ENCODE results near the gene KLF8. TPM values are rescaled to one million over a fixed set of nuclear protein-coding genes. Genes with fewer than 3 reads are reported as not detected.

Gene KLF8
- total and polyA plus RNA-seq, 9 of the 15 experiments (the other 6 are each of a cell fraction or from before 2014, with no cell fraction given), result 0.01 to 0.10 (median 0.04) TPM; not detected in 3

DNA sequence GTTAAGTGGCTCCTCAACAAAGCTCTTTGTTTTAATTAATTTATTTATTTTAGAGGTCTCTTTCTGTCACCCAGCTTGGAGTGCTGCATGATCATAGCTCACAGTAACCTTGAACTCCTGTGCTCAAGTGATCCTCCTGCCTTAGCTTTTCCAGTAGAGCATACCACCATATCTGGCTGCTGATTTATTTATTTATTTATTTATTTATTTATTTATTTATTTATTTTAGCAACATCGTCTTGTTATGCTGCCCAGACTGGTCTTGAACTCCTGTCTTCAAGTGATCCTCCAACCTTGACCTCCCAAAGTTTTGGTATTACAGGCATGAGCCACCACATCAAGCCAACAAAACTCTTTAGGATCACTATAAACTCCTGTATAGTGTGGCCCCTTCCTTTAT lies 15.8 kb upstream of the KLF8 start:
- FAIRE-seq (no peak), DNase-seq (ENCODE audit: extremely low read depth in 1 of 4, low spot score in 3 of 4) (no peak), ATAC-seq (no peak)
- no peaks in the 10 kb centered on the region for H3K4me1 ChIP-seq (replicated peaks in 1 of 2; ENCODE audit: control insufficient read depth in 2 of 2, insufficient read depth in 2 of 2, low read length in 2 of 2)
- H3K27me3 ChIP-seq (ENCODE audit: control insufficient read depth in 2 of 2, insufficient read depth in 2 of 2, low read length in 2 of 2), result no peaks in the 10 kb centered on the region
- in situ Hi-C loops (cut with MboI), result no loop called here
- H3K36me3 ChIP-seq (ENCODE audit: control insufficient read depth, insufficient read depth, low read length), result no peaks in the 10 kb centered on the region
- TF ChIP-seq GATA2 (CRISPR knock-in tag; IDR thresholded peaks at IDR 0.05) (no peak), CBX3 (IDR thresholded peaks at IDR 0.05; ENCODE audit: borderline replicate concordance in 1 of 2, low read length in 2 of 2) (no peak), NCOR1 (IDR thresholded peaks at IDR 0.05) (no peak), MAFK (IDR thresholded peaks at IDR 0.05; ENCODE audit: low read length) (no peak), SMARCB1 (IDR thresholded peaks at IDR 0.05; ENCODE audit: insufficient read length, low read depth) (no peak), ETV1 (tag; conservative IDR thresholded peaks at IDR 0.05; ENCODE audit: low read depth) (no peak), BRCA1 (IDR thresholded peaks at IDR 0.05) (no peak), BRCA1 (CRISPR knock-in tag; IDR thresholded peaks at IDR 0.05) (no peak), ZSCAN32 (CRISPR knock-in tag; IDR thresholded peaks at IDR 0.05) (no peak), NCOA4 (IDR thresholded peaks at IDR 0.05; ENCODE audit: partially characterized antibody) (no peak)
- TF ChIP-seq, protein P1, sequence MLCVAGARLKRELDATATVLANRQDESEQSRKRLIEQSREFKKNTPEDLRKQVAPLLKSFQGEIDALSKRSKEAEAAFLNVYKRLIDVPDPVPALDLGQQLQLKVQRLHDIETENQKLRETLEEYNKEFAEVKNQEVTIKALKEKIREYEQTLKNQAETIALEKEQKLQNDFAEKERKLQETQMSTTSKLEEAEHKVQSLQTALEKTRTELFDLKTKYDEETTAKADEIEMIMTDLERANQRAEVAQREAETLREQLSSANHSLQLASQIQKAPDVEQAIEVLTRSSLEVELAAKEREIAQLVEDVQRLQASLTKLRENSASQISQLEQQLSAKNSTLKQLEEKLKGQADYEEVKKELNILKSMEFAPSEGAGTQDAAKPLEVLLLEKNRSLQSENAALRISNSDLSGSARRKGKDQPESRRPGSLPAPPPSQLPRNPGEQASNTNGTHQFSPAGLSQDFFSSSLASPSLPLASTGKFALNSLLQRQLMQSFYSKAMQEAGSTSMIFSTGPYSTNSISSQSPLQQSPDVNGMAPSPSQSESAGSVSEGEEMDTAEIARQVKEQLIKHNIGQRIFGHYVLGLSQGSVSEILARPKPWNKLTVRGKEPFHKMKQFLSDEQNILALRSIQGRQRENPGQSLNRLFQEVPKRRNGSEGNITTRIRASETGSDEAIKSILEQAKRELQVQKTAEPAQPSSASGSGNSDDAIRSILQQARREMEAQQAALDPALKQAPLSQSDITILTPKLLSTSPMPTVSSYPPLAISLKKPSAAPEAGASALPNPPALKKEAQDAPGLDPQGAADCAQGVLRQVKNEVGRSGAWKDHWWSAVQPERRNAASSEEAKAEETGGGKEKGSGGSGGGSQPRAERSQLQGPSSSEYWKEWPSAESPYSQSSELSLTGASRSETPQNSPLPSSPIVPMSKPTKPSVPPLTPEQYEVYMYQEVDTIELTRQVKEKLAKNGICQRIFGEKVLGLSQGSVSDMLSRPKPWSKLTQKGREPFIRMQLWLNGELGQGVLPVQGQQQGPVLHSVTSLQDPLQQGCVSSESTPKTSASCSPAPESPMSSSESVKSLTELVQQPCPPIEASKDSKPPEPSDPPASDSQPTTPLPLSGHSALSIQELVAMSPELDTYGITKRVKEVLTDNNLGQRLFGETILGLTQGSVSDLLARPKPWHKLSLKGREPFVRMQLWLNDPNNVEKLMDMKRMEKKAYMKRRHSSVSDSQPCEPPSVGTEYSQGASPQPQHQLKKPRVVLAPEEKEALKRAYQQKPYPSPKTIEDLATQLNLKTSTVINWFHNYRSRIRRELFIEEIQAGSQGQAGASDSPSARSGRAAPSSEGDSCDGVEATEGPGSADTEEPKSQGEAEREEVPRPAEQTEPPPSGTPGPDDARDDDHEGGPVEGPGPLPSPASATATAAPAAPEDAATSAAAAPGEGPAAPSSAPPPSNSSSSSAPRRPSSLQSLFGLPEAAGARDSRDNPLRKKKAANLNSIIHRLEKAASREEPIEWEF (CRISPR knock-in tag; IDR thresholded peaks at IDR 0.05), result no peak
- no peak overlapping the region for H3K27ac ChIP-seq (ENCODE audit: extremely low read depth, low read depth, low read length)
- H3K9me3 ChIP-seq (replicated peaks; ENCODE audit: control insufficient read depth, insufficient read depth, low read depth, low read length), result no peaks in the 10 kb centered on the region
- no peak overlapping the region for H3K4me2 ChIP-seq (ENCODE audit: insufficient read depth, low read length)
- H2AFZ ChIP-seq (ENCODE audit: low read depth, low read length), result no peak overlapping the region
- H3K4me3 ChIP-seq, result no peak overlapping the region
- intact Hi-C loops (cut with micrococcal nuclease), result no loop called here
- H4K20me1 ChIP-seq (replicated peaks; ENCODE audit: control insufficient read depth, insufficient read depth, low read length), result no peaks in the 10 kb centered on the region
- POLR2A ChIA-PET, result no interaction called here
- BruUV-seq (replicated peaks), result no TSS peak
- no peak overlapping the region for H3K9ac ChIP-seq (ENCODE audit: insufficient read depth in 1 of 2, low read depth in 2 of 2, low read length in 2 of 2)
- CTCF ChIA-PET (ENCODE audit: low intra/inter-chr PET ratio), result no interaction called here
- no peaks in the 10 kb centered on the region for H3K9me1 ChIP-seq (ENCODE audit: control insufficient read depth, insufficient read depth, low read length)
- 0% methylated on average over 1 of the region's 1 CpG for WGBS (ENCODE audit: insufficient coverage, low coverage, missing lambda C conversion rate)
- H3K79me2 ChIP-seq (ENCODE audit: control insufficient read depth, insufficient read depth, low read length), result no peaks in the 10 kb centered on the region
